Suppressor macrophage (primary cell): ENCODE measurements around the gene KCNJ12.
"Not testable (repeated sequence)": the region's sequence is repeated elsewhere in the genome, so short reads cannot be mapped to it uniquely, and the experiment has no call there.

Experiments used
- DNase-seq, 4 experiments: peaks; one replicate each; pipeline ENCODE4 v3.0.0-alpha.2; 2020 to 2022

KCNJ12 gene

DNA sequence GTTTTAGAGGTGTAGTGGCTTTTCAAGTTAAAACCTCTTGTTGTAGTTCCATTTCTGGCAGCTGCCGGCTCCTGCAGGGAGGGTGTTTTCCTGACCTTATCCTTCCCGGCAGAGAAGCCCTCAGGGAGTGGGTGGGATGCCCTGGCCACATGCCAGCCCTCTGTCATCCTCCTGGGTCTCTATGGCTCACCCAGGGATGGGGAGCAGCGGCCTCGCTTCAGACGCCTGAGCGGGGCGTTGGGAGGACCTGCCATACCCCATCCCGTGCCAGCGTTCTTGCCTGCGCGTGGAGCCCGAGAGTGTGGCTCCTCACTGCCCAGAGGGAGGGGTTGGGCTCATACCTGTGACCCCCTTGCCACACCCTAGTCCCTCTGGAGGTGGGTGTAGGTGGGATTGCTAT, 11.9 kb downstream of the KCNJ12 start:
- no peak for DNase-seq

DNA sequence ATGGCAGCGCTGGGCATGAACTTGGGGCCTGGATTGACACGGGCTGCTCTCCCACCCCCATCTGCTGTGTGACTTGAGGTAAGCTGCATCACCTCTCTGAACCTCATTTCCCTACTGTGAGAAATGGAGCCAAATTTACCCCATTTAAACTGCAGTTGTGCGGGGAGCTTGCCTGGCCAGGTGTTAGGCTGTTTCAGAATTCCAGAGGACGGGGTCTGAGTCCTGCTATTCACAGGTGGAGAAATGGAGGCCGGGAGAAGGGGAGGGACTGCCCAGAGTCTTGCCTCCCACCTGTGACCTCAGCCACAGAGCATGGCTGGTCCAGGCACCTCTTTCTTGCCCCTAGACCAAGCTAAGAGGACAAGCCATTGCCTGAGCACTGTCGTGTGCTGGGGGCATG, 12.8 kb downstream of the KCNJ12 start:
- no peak for DNase-seq

GRCh38 chr17:21389394-21389793, 13.2 kb downstream of the KCNJ12 start:
- no peak for DNase-seq

DNA sequence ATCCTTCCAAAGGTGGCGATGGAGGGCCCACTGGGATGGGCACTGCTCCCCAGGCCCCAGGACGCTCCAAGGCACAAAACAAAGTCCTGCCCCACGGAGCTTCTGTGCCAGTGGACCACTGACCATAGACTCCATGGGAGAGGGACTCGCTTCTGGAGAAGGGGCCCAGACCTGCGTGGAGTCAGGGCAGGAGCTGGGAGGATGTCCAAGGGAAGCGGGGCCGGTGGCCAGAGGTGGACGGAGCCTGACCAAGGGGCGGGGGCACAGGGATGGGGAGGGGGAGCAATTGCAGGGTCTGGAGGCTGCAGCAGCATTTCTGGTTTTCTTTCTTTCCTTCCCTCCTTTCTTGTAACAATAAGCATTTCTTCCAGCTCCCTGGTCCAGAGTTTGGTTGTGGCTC, 14.1 kb downstream of the KCNJ12 start:
- no peak for DNase-seq

GRCh38 chr17:21392266-21392665, 16.1 kb downstream of the KCNJ12 start:
- no peak for DNase-seq

GRCh38 chr17:21394265-21394664, 18.1 kb downstream of the KCNJ12 start:
- no peak for DNase-seq

DNA sequence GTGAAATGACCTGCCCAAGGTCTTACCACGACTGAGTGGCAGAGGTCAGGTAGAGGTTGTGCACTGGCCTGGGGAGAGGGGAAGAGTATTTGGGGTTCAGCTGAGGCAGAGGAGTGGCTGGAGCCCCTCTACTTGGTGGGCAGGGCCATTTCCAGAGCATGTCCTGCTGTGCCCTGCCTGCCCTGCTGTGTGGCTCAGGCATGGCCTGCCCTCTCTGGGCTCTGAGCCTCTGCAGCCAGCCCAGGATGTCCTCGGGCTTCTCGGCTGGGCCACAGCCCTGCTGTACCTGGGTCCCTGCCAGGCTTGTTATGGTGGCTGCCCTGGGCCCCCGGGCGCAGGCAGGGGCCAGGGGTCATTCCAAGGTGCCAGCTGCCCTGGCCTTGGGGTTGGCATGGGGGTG, 19.6 kb downstream of the KCNJ12 start:
- DNase-seq = no peak

- DNase-seq = no peak
These were observed 20.1 kb downstream of the KCNJ12 start for GRCh38 chr17:21396237-21396636.

DNA sequence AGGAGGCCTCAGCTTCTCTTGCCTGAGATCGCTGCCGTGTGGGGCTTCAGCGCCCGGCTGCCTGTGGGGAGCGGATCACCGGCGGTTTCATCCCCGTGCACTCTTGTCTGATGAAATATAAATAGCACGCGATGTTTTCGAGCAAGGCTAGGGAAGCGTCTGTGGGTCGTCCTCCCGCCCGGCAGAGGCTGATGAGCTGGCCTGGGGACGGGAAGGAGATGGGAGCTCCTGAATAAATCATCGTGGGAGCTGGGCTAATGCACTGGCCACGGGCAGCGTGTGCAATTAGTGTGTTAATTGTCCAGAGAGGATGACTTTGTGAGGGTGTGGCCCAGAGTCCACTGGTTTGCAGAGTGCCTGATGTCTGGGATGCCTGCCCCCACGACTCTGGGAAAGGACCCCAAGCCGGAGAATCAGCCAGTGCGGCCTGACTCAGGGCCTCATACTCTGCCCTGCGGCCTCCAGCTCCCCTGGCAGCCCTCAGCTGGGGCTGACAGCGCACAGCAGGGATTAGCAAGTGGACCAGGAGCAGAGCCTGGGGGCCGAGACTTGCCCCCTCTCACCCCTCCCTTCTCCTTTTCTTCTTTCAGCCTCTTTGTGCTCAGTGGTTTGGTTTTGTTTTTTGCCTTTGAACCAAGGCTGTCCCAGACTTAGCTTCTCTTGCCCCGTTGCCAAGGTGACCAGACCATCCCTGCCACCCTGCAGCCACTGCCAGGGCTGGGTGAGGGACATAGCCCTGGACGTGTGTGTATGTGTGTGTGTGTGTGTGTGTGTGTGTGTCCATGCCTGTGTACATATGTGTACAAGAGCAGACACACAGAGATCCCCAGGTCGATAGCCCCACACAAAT, 21.4 kb downstream of the KCNJ12 start:
- no peak for DNase-seq

DNA sequence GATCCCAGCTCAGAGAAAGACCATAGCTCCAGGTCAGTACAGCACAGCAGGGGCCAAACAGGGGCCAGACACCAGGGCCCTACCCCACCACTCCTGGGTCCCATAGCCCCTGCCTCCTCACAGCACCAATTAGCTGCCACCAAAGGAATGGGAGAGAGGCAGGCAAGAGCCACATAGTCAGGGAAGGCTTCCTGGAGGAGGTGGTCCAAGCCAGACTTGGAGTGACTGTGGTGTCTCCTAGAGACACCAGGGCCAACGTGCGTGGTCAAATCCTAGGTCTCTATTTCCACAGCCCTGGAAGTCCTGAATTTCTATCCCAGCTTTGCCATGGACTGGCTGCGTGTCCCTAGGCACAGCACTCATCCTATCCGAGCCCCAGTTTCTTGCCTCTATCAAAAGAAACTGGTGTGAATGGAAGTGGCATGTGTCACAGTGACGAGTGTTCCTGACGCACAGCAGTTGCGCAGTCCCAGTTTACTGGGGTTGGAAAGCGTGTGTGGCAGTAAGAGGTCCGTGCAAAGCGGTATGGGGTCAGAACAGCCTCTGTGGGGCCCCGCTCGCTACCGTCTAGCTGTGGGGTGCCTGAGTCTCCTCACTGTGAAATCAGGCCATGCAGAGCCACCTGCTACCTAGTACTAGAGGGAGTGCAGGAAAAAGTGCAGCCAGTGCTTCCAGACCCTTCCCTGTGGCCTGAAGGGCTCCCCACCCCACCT, 23.5 kb downstream of the KCNJ12 start:
- DNase-seq = no peak

DNA sequence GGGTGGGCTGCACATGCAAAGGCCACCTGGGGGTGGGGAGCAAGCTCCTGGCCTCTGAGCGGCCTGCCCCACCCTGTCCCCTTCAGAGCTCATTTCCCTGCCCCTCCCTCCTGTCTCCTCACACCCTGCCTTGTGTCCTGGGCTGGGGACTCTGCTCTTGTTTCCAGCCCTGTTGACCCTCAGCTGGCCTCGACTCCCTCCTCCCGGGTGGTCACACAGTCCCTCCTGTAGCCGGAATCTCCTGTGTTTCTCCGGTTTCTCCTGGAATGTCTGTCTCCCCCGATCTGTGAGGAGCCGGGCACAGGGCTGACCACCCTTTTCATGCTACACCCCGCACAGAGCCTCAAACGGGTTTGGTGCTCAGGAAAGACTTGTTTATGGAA, 24.0 kb downstream of the KCNJ12 start:
- DNase-seq = not testable (repeated sequence)

DNA sequence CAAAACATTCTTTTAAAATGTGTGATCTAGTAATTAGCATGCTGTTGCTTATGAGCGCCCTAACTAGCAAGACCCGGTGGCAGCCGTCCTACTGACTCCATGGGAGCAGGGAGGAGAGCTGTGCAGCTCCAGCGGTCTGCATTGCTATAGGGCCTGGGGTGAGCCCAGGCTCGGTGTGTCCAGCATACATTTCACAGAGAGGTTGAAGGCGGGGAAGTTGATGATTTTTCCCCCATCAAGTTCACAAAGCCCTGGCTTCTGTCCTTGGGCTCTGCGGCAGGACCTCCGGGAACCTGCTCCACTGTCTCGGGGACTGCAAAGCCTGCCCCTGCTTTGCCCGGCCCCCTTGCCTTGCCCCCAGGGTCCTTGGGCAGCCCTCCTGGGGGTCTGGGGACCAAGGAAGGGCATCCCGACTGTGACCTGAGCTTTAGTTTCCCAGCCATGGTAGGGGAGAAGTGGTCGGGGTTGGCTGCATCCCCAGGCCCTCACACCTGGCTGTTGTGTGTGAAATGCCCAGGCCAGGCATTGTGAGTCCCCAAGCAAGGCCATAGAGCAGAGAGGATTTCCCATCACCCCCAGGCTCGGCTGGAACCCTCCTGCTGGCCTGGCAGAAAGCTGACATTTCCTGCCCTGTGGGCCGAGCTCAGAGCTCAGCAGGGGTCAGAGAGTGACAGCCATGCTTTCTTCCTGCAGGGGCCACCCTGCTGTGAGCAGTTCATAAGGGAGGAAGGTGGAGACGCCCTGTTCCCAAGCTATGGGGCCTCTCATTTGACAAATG, 24.8 kb downstream of the KCNJ12 start:
- no peak for DNase-seq

DNA sequence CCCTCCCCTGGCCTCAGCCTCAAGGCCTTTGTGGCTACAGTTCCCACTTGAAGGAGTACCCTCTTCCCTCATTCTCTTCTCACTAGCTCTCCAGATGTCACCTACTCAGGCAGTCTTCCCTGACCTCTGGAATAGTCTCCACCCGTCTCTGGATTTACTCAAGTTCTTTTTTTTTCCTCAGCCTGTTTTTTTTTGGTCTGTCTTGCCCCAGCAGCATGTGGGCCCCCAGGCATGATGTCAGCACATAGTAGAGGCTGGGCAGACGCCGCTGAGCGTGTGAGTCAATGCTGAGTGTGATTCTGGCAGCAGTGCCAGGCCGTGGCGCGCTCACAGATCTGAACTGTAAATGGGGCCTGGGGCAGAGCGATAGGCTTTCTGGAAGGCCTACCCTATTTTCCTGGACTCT, 26.0 kb downstream of the KCNJ12 start:
- peak in 3 of 4 experiments; percentile 7 to 43 (median 16) for DNase-seq

- not testable (repeated sequence) for DNase-seq
These were observed 26.8 kb downstream of the KCNJ12 start for GRCh38 chr17:21402926-21403325.

- DNase-seq = not testable (repeated sequence)
These were observed 27.9 kb downstream of the KCNJ12 start for GRCh38 chr17:21404106-21404505.

- DNase-seq = not testable (repeated sequence)
These were observed 28.4 kb downstream of the KCNJ12 start for GRCh38 chr17:21404539-21404938.

DNA sequence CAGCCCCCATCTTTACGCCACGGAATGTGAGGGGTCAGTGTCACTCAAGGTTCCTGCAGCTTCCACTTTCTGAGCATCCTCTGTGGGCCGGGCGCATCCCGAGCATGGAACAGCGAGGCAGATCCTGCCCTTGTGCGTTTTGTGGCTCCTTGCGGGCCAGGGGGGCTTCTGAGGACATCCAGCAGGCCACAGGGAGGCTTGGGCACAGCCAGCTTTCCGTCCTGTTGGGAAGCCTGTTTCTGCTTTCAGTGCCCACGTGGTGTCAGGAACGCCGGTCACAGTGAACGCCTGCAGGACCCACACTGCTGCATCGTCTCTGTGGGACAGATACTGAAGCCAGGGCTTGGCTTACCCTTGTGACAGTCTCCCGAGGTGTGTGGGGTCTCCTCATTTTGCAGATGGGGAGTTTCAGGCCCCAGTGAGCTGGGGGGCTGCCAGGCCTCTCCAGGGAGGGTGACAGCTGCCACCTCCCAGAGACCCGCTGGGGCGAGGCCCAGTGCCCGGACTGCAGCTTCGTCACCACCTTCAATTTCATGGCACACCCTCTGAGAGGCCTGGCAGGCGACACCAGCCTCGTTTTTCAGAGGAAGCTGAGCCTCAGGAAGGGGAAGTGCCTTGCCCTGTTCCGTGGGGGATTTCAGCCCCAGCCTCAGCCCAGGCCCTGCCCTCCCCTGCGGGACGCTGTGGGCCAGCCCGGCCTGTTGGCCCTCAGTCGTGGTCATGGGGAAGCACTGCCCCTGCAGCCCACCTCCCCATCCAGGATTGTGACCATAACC, 29.0 kb downstream of the KCNJ12 start:
- DNase-seq = peak; percentile 32 to 66 (median 52)

GRCh38 chr17:21405904-21406400, 29.8 kb downstream of the KCNJ12 start:
- DNase-seq = not testable (repeated sequence)

- DNase-seq = not testable (repeated sequence)
These were observed 30.7 kb downstream of the KCNJ12 start for GRCh38 chr17:21406616-21407404.

- not testable (repeated sequence) for DNase-seq
These were observed 31.6 kb downstream of the KCNJ12 start for GRCh38 chr17:21407752-21408151.

DNA sequence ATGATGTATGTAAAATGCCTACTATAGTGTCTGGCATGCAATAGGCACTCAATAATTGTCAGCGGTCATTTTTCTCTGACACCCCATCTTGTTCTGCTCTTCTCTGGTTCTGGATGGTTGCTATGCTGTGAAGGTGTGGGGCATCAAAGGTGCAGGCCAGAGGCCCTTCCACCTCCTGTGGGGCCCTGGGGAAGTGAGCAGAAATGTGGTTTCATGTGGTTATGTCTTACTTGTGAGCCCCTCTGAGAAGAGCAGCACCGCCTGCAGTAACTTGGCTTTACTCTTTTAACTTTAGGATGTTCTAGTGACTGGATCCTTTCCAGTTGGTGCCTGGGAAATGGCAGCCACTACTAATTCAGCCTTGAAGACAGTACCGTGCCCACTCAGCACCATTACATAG, 32.1 kb downstream of the KCNJ12 start:
- not testable (repeated sequence) for DNase-seq
